ENCODE measurements around the gene PACS2.

Gene PACS2

DNA sequence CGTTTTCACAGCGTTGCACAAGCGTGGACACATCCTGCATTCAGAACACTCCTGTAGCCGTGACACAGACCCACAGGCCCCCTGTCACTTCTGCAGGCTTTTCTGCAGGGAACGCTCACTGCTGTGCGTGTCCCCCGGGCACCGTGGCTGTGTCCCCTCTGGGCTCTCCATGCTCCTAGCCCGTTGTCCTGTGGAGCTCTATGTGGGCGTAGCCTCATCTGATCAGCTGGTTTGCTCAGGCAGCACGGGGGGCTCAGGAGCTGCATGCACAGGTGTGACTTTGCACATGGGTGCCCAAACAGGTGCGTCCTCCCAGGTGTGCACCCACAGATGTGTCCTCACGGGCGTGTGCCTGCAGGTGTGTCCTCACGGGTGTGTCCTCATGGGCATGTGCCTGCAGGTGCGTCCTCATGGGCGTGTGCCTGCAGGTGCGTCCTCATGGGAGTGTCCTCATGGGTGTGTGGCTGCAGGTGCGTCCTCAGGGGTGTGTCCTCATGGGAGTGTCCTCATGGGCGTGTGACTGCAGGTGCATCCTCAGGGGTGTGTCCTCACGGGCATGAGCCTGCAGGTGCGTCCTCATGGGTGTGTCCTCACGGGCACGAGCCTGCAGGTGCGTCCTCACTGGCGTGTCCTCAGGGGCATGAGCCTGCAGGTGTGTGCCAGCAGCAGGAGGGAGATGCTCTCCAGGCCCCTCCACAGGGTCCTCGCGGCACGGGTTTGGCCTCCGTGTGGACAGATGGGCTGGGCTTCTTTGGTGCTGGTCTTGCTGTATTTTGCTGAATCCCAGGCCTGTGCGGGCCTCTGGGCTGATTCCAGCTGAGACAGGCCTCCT is 122.6 kb downstream of the PACS2 start:
- Histone ChIP-seq H3K4me3 (ENCODE audit: low read depth in 1 of 5, low read length in 5 of 5) (no peak overlapping the region), H3K9ac (ENCODE audit: low read length in 5 of 5) (no peak overlapping the region), H3K4me1 (ENCODE audit: control insufficient read depth in 5 of 5, insufficient read depth in 5 of 5, low read length in 5 of 5) (peaks cover 0 to 4% (median 3%) of the 10 kb centered on the region in 5 donors), H3K36me3 (ENCODE audit: control insufficient read depth in 5 of 5, insufficient read depth in 5 of 5, low read length in 5 of 5) (peaks cover 0 to 35% (median 12%) of the 10 kb centered on the region in 5 donors), H3K27ac (ENCODE audit: low read depth, low read length) (no peak overlapping the region), H3K9me3 (ENCODE audit: control insufficient read depth in 5 of 5, low read length in 5 of 5) (no peaks in the 10 kb centered on the region), H3K27me3 (ENCODE audit: control insufficient read depth in 5 of 5, insufficient read depth in 4 of 5, low read length in 5 of 5) (no peaks in the 10 kb centered on the region)

DNA sequence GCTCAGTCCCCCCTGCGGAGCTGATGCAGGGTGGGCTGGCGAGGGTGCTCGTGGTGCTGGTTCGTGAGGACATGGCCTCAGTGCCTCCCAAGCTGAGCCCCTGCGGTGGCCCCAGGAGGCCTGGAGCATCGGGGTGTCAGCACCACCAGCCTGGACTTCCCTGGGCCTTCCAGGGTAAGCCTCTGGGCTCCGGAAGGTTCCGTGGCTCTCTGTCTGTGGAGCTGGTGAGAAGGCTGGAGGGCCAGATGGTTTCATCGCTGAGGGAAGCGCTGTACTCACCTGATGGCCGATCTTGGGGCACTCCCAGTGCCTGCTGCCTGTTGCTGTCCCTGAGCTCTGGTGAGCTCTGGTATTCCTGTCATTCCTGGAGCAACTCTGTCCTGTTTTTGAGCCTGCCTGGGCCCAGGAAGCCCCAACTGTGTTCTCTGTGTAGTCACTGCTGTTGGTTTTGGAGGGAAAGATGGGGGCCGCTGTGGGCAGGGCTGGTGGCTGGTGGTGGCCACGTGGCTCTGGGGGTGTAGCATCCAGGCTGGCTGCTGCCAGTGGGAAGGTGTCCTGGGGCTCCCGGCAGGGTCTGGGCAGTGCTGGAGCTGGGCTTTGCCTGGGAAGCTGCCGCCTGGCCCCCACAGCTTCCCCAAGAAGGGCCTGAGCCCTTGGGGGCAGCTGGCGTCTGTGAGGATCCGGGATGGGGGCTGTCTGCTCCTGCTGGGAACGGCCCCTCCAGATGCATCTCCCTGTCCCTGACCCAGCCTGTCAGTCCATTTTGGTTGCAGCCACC is 123.4 kb downstream of the PACS2 start:
- H3K36me3 ChIP-seq (ENCODE audit: control insufficient read depth in 5 of 5, insufficient read depth in 5 of 5, low read length in 5 of 5), result peaks cover 0 to 42% (median 17%) of the 10 kb centered on the region in 5 donors
- peaks cover 0 to 4% (median 3%) of the 10 kb centered on the region in 5 donors for H3K4me1 ChIP-seq (ENCODE audit: control insufficient read depth in 5 of 5, insufficient read depth in 5 of 5, low read length in 5 of 5)
- H3K27me3 ChIP-seq (ENCODE audit: control insufficient read depth in 5 of 5, insufficient read depth in 4 of 5, low read length in 5 of 5), result no peaks in the 10 kb centered on the region
- H3K9me3 ChIP-seq (ENCODE audit: control insufficient read depth in 5 of 5, low read length in 5 of 5), result no peaks in the 10 kb centered on the region
- H3K27ac ChIP-seq (ENCODE audit: low read depth, low read length), result no peak overlapping the region
- H3K9ac ChIP-seq (ENCODE audit: low read length in 5 of 5), result no peak overlapping the region
- H3K4me3 ChIP-seq (ENCODE audit: low read depth in 1 of 5, low read length in 5 of 5), result no peak overlapping the region

DNA sequence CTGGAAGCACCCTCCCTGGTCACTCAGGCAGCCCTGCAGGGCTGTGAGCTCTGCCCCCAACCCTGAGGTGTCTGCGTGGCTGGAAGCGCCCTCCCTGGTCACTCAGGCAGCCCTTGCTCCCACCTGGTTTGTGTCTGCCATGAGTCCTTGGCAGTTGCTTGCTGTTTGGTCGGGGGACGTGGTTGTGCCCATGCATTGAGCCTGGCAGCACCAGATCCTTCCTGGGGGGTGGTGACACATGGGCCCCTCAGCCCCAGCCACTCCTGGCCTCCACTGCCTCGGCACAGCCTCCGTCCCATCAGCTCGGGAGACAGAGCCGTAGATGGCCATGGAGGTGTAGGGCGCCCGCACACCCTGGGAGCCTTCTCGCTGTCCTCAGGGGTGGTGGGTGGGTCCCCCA is 124.6 kb downstream of the PACS2 start:
- Histone ChIP-seq H3K9ac (ENCODE audit: low read length in 5 of 5) (no peak overlapping the region), H3K27me3 (ENCODE audit: control insufficient read depth in 5 of 5, insufficient read depth in 4 of 5, low read length in 5 of 5) (no peaks in the 10 kb centered on the region), H3K36me3 (ENCODE audit: control insufficient read depth in 5 of 5, insufficient read depth in 5 of 5, low read length in 5 of 5) (peaks cover 0 to 45% (median 20%) of the 10 kb centered on the region in 5 donors), H3K4me1 (ENCODE audit: control insufficient read depth in 5 of 5, insufficient read depth in 5 of 5, low read length in 5 of 5) (peaks cover 0 to 4% (median 3%) of the 10 kb centered on the region in 5 donors), H3K9me3 (ENCODE audit: control insufficient read depth in 5 of 5, low read length in 5 of 5) (no peaks in the 10 kb centered on the region), H3K27ac (ENCODE audit: low read depth, low read length) (no peak overlapping the region), H3K4me3 (ENCODE audit: low read depth in 1 of 5, low read length in 5 of 5) (no peak overlapping the region)

DNA sequence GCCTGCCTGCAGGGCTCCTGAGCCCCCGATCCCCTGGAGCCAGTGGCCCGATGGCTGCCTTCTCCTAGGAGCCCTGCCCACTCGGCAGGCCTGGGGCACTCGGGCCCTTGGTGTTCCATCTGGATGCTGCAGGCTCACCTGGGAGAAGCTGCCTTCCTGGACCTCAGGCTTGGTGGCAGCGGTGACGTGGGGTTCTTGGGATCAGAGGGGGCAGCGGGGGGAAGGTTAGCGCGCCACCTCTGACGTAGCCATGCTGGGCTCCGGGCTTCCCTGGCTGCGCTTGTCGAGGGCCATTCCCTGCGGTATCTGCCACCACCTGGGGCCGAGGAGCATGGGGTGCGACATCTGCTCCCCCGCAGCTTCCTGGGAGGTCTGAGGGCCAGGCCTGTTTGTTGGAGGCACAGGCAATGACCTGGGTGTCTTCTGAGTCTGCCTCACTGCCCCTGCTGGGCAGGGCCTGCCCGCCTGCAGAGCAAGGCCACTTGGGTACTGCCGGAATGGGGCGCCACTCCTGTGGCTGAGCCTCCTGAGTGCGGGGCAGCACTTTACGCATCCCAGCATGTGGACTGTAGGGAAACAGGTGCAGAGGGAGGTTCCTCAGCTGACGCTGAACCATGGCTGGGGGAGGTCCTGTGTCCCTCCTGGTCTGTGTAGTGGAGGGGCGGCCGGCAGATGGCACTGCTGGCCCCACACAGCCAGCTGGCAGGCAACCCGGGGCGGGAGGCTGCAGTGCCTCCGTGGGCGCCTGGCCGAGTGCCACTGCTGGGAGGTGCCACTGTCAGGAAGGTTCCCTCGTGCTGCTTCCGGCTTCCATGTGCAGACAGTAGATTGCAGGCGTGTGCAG is 125.4 kb downstream of the PACS2 start:
- Histone ChIP-seq H3K9ac (ENCODE audit: low read length in 5 of 5) (no peak overlapping the region), H3K4me1 (ENCODE audit: control insufficient read depth in 5 of 5, insufficient read depth in 5 of 5, low read length in 5 of 5) (peaks cover 0 to 4% (median 3%) of the 10 kb centered on the region in 5 donors), H3K9me3 (ENCODE audit: control insufficient read depth in 5 of 5, low read length in 5 of 5) (no peaks in the 10 kb centered on the region), H3K36me3 (ENCODE audit: control insufficient read depth in 5 of 5, insufficient read depth in 5 of 5, low read length in 5 of 5) (peaks cover 0 to 45% (median 20%) of the 10 kb centered on the region in 5 donors), H3K27me3 (ENCODE audit: control insufficient read depth in 5 of 5, insufficient read depth in 4 of 5, low read length in 5 of 5) (no peaks in the 10 kb centered on the region), H3K27ac (ENCODE audit: low read depth, low read length) (no peak overlapping the region), H3K4me3 (ENCODE audit: low read depth in 1 of 5, low read length in 5 of 5) (no peak overlapping the region)

DNA sequence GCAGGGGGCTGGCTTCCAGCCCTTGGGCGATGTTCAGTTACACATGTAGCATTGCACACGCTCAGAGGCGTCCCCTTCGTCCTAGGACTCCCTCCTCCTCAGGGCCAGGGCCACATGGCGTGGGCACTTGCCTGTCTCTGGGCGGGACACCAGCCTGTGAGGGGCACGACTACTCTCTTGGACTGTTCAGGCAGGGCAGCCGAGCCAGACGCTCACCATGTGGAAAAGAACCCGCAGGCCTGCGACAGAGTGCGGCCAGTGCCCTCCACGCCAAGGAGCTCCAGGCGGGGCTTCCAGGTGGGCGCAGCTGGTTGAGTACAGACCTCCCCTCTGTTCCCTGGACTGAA is 126.0 kb downstream of the PACS2 start:
- peaks cover 0 to 49% (median 20%) of the 10 kb centered on the region in 5 donors for H3K36me3 ChIP-seq (ENCODE audit: control insufficient read depth in 5 of 5, insufficient read depth in 5 of 5, low read length in 5 of 5)
- H3K27me3 ChIP-seq (ENCODE audit: control insufficient read depth in 5 of 5, insufficient read depth in 4 of 5, low read length in 5 of 5), result no peaks in the 10 kb centered on the region

DNA sequence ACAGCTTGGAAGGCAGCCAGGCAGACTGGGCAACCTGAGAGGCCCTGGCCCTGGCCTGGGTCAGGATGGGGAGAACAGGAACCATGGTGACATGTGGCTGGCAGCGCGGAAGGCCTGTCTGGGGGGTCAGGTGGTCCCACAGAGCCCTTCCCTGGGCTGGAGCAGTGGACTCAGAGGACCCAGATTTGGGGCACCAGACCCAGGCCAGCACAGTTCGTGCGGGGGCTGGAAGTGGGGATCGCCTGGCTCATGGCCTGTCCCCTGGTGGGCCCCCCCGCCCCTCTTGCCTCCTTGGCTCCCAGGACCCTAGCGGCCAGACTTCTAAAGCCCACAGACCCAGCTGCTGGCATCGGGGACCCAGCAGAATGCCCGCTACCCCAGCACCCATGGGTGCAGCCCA is 126.4 kb downstream of the PACS2 start:
- H3K9me3 ChIP-seq (ENCODE audit: control insufficient read depth in 5 of 5, low read length in 5 of 5), result no peaks in the 10 kb centered on the region
- no peaks in the 10 kb centered on the region for H3K27me3 ChIP-seq (ENCODE audit: control insufficient read depth in 5 of 5, insufficient read depth in 4 of 5, low read length in 5 of 5)
- no peak overlapping the region for H3K9ac ChIP-seq (ENCODE audit: low read length in 5 of 5)
- peaks cover 0 to 4% (median 3%) of the 10 kb centered on the region in 5 donors for H3K4me1 ChIP-seq (ENCODE audit: control insufficient read depth in 5 of 5, insufficient read depth in 5 of 5, low read length in 5 of 5)
- H3K27ac ChIP-seq (ENCODE audit: low read depth, low read length), result no peak overlapping the region
- H3K4me3 ChIP-seq (ENCODE audit: low read depth in 1 of 5, low read length in 5 of 5), result no peak overlapping the region
- peaks cover 0 to 53% (median 20%) of the 10 kb centered on the region in 5 donors for H3K36me3 ChIP-seq (ENCODE audit: control insufficient read depth in 5 of 5, insufficient read depth in 5 of 5, low read length in 5 of 5)

More for the DNA sequence above, 126.0 kb downstream of the PACS2 start:
- H3K4me1 ChIP-seq (ENCODE audit: control insufficient read depth in 5 of 5, insufficient read depth in 5 of 5, low read length in 5 of 5), result peaks cover 0 to 4% (median 3%) of the 10 kb centered on the region in 5 donors
- H3K9me3 ChIP-seq (ENCODE audit: control insufficient read depth in 5 of 5, low read length in 5 of 5), result no peaks in the 10 kb centered on the region
- H3K27ac ChIP-seq (ENCODE audit: low read depth, low read length), result no peak overlapping the region
- no peak overlapping the region for H3K4me3 ChIP-seq (ENCODE audit: low read depth in 1 of 5, low read length in 5 of 5)
- no peak overlapping the region for H3K9ac ChIP-seq (ENCODE audit: low read length in 5 of 5)

DNA sequence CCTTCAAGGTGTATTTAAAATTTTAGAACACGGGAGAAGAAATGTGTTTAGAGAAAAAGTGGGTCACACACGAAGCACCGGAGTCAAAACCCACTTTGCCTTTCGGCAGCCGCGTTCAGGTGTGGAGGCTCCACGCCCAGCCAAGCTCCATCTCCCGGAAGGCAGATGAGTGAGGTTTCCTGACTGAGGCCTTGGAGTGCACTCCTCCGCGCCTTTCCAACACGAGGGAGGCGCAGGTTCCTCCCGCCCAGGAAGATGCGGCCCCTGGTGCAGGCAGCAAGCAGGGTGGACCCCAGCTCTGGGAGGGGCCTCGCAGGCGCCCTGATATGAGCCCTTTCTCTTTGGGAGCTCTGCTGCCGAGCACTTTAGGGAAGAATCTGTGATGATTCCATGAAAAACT is 127.6 kb downstream of the PACS2 start:
- no peak overlapping the region for H3K4me3 ChIP-seq (ENCODE audit: low read depth in 1 of 5, low read length in 5 of 5)
- H3K9ac ChIP-seq (ENCODE audit: low read length in 5 of 5), result no peak overlapping the region
- H3K27me3 ChIP-seq (ENCODE audit: control insufficient read depth in 5 of 5, insufficient read depth in 4 of 5, low read length in 5 of 5), result no peaks in the 10 kb centered on the region
- H3K27ac ChIP-seq (ENCODE audit: low read depth, low read length), result no peak overlapping the region
- H3K9me3 ChIP-seq (ENCODE audit: control insufficient read depth in 5 of 5, low read length in 5 of 5), result no peaks in the 10 kb centered on the region
- H3K4me1 ChIP-seq (ENCODE audit: control insufficient read depth in 5 of 5, insufficient read depth in 5 of 5, low read length in 5 of 5), result peaks cover 0 to 4% (median 3%) of the 10 kb centered on the region in 5 donors
- peaks cover 0 to 62% (median 20%) of the 10 kb centered on the region in 5 donors for H3K36me3 ChIP-seq (ENCODE audit: control insufficient read depth in 5 of 5, insufficient read depth in 5 of 5, low read length in 5 of 5)

DNA sequence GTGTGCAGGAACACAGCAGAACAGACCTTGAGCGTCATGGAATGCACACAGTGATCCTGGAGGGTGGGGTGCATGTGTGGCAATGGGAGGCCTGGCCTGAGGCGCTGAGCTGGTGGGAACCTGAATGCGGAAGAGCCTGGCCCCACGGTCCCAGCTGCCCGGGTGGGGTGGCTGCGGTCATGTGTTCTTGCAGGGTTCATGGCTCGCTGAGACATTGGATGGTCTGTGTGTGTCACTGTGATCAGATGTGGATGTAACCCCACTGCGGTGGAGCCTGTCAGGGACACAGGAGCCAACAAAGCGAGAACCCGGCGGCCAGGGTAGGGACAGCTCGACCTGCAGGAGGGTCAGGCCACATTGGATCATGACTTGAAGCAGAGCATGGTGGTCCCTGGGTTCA is 128.3 kb downstream of the PACS2 start:
- Histone ChIP-seq H3K9me3 (ENCODE audit: control insufficient read depth in 5 of 5, low read length in 5 of 5) (no peaks in the 10 kb centered on the region), H3K9ac (ENCODE audit: low read length in 5 of 5) (no peak overlapping the region), H3K27ac (ENCODE audit: low read depth, low read length) (no peak overlapping the region), H3K36me3 (ENCODE audit: control insufficient read depth in 5 of 5, insufficient read depth in 5 of 5, low read length in 5 of 5) (peaks cover 0 to 60% (median 20%) of the 10 kb centered on the region in 5 donors), H3K4me1 (ENCODE audit: control insufficient read depth in 5 of 5, insufficient read depth in 5 of 5, low read length in 5 of 5) (peaks cover 0 to 4% (median 0%) of the 10 kb centered on the region in 5 donors), H3K27me3 (ENCODE audit: control insufficient read depth in 5 of 5, insufficient read depth in 4 of 5, low read length in 5 of 5) (no peaks in the 10 kb centered on the region), H3K4me3 (ENCODE audit: low read depth in 1 of 5, low read length in 5 of 5) (no peak overlapping the region)

DNA sequence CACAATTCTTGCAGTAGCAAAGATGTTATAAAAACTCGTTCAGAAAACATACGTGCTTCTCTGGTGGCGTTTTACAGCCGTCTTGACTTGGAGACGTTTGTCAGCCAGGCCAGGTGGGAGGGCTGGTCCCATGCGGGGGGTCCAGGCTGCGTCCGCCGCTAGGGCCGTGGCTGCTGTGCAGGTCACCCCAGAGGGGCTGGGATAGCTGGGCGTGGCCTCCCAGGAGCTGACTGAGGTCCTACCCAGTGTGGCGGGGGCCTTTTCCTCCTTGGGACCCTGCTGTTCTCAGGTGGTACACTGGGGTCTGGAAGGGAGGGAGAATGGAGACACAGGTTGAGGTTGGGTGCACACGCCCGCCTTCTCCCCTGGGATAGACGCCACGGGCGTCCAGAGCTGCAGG is 130.3 kb downstream of the PACS2 start:
- Histone ChIP-seq H3K27me3 (ENCODE audit: control insufficient read depth in 5 of 5, insufficient read depth in 4 of 5, low read length in 5 of 5) (no peaks in the 10 kb centered on the region), H3K9ac (ENCODE audit: low read length in 5 of 5) (no peak overlapping the region), H3K4me1 (ENCODE audit: control insufficient read depth in 5 of 5, insufficient read depth in 5 of 5, low read length in 5 of 5) (peaks cover 0 to 21% (median 11%) of the 10 kb centered on the region in 5 donors), H3K4me3 (ENCODE audit: low read depth in 1 of 5, low read length in 5 of 5) (no peak overlapping the region), H3K9me3 (ENCODE audit: control insufficient read depth in 5 of 5, low read length in 5 of 5) (no peaks in the 10 kb centered on the region), H3K27ac (ENCODE audit: low read depth, low read length) (no peak overlapping the region), H3K36me3 (ENCODE audit: control insufficient read depth in 5 of 5, insufficient read depth in 5 of 5, low read length in 5 of 5) (peaks cover 0 to 45% (median 14%) of the 10 kb centered on the region in 5 donors)
